GDM1 (cell line): ENCODE measurements around the gene TMEM51.
A peak's percentile ranks its signal among the peaks of the same experiment; 100 is the strongest.

ENCODE experiments used
- DNase-seq: peaks from one replicate; lab custom pipeline; 2025; lab: John Stamatoyannopoulos, UW

The TMEM51 gene

DNA sequence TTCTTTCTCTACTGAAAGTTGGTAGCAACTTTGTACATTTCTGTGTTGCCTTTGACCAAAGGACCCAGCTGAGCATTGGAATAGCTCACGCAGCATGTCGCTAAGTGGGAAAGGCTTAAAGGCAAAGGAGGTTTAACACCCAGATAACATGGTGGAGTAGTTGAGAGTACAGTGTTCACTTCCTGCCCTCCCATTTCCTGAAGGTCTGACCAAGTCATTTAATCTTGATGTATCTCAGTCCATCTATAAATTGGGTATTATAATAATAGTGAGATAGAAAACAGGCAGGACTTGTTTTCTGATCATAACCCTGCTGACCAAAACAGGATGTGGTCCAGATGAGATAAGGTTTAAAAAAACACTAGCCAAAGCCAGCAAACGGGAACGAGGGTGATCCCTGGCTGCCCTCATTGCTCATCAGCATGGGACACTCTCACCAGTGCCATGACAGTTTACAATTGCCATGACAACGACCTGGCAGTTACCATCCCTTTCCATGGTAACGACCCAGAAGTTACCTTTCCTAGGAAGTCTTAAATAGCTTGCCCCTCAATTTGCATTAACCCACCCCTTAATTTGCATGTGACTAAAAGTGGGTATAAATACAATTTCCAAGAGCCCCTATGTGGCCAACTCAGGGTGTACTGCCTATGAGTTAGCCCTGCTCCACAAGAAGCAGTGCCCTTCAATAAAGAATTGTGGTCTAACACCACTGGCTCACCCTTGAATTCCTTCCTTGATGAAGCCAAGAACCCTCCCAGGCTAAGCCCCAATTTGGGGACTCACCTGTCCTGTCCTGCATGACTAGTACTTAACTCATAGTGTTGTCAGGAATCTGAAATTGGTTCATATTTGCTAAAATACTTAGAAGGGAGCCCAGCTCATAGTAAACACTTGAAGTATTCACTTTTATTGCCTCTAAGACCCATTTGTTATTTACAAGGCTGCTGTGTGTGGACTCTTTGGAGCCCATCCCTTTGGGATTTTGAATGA is 65.0 kb downstream of the TMEM51 start:
- no peak for DNase-seq

DNA sequence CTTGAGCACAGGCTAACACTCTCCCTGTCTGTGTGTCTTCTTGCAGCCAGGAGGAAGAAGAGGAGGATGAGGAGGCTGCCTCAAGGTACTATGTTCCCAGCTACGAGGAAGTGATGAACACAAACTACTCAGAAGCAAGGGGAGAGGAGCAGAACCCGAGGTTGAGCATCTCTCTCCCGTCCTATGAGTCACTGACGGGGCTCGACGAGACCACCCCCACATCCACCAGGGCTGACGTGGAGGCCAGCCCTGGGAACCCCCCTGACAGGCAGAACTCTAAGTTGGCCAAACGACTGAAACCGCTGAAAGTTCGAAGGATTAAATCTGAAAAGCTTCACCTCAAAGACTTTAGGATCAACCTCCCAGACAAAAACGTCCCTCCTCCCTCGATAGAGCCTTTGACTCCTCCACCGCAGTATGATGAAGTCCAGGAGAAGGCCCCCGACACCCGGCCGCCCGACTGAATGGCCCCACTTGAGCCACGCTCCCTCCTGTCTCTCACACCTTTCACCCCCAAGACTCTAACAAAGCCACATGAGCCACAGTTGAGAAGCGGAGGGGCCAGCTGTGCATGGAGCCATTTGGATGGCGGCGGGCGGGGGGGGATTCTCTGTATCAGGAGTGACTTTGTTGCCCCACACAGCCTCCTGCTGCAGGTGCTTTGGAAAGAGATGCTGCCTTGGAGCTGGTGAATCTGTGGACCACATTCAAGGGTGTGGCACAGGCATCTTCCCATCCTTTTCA is 65.9 kb downstream of the TMEM51 start:
- no peak for DNase-seq

DNA sequence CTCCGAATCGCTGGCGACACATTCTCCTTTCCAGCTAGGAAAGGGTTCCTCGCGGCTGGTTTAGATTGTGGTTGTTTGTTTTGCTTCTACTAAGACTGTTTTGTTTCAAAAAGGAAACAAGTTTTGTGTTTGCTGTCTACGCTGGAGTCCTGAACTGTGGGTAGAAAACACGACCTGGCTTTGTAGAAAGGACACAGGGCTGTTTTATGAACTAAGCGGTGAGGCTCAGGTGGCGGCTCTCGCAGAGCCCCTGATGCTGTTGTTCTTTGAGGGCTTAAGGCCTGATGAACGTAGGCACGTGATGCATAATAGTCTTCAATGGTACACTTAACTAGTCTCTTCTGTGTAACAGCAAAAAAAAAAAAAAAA is 66.5 kb downstream of the TMEM51 start:
- DNase-seq: no peak

DNA sequence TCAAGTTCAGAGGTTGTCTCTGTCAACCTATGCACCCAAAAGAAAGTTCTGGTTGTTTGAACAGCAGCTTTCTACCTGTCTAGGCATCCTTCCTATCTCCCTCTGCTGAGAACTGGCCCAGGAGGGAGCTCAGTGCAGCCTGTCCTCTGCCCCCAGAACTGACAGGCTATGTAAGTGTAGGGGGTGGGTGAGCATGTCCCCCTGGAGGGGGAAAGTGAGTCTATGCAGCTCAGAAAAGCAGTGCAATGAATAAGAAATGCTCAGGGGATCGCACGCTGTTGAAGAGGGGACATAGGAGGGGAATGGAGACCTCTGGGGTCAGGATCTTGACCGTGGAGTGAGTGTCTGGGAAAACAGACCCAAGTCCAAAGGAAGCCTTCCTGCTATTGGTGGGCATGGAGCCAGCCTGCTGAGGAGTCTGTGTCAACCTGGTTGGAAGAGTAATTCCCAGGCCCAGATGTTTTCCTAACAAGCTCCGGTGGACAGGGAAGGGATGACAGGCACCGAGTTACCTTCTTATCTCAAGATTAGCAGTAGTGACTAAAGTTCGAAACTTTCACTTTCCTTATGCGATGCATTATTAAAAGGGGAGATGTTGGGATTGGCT is 67.4 kb downstream of the TMEM51 start:
- DNase-seq: no peak

DNA sequence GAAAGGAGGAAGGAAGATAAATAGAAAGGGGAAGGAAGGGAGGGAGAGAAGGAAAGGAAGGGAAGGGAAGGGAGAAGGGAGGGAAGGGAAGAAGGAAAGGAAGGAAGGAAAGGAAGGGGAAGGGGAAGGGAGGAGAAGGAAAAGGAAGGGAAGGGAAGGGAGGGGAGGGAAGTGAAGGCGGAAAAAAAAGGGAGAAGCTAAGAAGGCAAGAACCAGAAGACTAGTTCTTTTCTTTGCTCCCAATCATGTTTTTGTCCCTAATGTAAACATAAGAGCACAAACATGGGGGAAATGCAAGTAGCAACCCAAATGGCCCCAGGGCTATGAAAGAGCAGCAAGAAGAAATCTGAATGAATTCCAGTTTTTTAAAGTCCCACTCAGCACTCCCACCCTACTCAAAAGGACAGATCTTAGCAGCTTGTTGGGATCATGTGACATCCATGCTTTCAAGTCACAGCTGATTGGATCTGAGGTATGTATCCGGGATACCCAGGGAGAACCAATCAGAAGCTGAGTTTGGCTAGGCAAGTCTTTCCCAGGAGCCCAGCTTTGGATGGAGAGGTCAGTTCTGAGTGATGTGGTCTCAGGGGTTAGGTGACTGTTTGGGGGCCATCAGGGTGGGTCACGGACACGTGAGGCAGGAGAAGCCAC is 69.2 kb downstream of the TMEM51 start:
- no peak for DNase-seq

DNA sequence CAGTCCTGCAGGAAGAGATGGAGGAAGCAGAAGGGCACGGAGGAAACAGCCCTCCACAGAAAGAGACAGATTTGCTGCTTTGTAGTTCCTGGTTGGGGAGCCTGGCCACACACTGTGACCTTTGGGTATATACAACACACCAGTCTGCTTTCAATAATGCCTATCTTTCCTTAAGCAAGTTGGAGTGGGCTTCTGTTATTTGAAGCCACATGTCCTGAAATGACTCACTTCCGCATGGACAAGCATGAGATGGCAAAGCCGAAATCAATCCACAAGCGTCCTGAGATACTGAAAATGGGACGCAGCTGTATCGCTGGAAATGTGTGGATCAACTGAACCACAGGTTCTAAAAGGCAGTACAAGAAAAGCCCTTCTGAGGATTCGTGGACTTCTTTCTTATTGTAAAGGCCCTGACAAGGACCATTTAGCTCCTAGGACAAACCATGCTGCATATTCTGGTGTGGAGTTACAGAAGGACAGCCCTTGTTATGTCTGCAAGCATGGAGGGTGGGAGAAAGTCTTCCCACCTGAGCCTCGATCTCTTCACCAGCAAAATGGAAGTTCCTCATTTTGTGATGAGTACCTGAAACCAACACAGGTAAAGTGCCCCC is 70.8 kb downstream of the TMEM51 start:
- DNase-seq: peak; percentile 31

DNA sequence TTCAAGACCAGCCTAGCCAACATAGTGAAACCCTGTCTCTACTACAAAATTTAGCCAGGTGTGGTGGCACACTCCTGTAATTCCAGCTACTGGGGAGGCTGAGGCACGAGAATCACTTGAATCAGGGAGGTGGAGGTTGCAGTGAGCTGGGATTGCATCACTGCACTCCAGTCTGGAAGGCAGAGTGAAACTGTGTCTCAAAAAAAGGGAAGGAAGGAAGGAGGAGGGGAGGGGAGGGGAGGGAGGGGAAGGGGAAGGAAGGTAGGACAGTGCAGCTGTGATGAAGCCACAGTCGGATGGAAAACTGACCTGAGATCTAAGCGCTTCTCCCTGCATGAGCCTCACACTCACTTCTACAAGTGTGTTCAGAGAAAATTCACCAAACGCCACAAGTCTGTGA is 71.4 kb downstream of the TMEM51 start:
- no peak for DNase-seq

DNA sequence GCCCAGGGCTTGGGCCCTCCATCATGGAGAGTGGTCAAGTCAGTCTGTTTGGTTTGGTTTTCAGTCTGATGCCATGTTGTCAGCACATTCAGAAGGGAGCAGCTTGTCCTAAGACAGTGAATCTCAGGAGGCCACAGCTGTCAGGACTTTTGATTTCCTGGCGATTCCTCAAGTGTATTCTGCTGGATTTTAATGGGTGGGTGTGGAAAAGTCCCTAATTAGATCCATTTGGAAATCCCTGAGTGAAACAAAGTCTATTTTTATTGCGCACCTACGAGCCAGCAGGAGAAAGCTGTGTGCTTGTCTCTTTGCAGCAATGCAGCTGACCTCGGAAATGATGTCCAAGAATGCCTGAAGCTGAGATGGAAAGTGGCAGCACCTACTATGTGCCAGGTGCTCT is 71.9 kb downstream of the TMEM51 start:
- DNase-seq: no peak

DNA sequence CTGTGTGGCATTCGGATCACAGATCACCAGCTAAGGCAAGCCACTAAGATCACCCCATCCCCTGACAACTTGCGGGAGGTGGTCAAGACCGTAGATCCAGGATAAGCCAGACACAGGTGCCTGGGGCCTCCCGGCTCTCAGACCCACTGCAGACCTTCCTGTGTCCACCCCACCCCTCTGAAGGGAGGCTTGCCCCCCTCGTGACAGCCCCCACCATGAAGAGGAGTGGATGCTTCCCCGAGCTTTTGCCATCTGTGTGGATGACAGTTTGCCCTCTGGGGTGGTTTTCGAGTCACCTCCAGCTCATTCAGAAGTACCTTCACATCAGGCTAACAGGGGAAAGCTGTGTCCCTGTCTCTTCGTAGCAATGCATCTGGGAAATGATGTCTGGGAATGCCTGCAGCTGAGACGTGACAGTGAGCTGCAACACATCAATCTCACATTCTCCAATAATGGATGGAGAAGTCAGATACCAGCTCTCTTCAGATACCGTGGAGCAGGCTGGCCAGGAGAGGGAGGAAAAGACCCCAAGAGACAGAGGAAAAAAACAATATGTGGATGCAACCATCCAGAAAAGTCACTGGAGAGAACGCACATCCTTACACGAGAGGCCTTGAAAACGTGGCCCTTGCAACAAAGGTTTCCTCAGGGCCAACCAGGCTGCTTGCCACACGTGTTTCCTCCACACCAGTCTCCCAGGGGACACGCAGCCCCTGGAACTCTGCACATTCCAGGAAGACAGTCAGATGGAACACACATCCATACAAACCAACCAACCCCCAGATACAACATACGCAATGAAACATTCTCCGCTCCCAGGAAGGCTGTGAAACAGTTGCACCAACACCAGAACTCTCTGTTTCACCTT is 73.1 kb downstream of the TMEM51 start:
- no peak for DNase-seq

DNA sequence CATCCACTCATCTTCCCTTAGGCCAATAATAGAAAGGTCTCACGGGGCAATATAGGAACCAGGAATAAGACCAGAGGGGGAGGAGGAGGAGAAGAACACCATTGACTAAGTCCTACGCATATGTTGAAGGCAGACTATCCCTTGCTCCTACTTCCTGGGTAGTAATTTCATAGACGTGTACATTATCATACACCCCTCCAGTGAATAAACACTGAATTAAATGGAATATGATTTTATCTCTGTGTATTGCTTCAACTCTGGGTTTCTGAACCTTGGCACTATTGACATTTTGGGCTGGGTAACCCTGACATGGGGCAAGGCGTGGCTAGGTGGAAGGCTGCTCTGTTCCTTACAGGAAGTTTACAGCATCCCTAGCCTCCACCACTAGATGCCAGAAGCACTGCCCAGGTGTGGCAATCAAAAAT is 76.2 kb downstream of the TMEM51 start:
- DNase-seq: no peak

DNA sequence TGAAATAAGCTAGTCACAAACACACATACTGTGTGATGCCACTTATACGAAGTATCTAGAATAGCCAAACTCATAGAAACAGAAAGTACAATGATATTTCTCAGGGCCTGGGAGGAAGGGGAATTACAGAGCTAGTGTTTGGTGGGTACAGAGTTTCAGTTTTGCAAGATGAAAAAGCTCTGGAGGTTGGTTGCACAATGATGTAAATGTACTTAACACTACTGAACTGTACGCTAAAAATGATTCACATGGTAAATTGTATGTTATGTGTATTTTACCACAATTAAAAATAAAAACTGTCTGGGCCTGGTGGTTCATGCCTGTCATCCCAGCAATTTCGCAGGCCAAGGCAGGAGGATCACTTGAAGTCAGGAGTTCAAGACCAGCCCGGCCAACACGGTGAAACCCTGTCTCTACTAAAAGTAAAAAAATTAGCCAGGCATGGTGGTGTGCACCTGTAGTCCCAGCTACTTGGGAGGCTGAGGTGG is 78.2 kb downstream of the TMEM51 start:
- DNase-seq: no peak

DNA sequence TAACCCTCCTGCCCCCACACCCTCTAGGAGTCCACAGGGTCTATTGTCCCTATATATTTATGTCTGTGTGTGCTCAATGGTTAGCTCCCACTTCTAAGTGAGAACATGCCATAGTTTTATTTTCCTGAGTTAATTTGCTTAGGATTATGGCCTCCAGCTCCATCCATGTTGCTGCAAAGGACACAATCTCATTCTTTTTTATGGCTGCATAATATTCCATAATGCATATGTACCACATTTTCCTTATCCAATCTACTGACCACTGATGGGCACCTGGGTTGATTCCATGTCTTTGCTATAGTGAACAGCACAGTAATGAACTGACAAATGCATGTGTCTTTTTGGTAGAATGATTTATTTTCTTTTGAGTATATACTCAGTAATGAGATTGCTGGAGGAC is 80.1 kb downstream of the TMEM51 start:
- DNase-seq: no peak

DNA sequence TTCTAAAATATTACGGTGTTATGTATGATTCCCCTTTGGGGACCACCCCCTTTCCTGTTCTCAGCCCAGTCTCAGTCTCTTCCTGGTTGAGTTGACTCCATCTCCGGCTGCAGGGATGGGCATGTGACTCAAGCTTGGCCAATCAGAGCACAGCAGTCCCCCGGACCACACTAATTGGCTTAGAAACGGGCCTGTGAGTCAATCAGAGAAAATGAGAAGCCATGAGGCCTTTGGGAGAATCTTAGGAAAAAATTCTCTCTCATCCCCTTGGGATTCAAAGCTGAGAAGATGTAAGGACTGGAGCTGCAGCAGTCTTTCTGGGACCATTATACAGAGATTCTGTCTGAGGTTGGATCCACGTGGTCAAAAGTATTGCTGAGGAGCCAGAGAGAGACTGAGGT is 82.8 kb downstream of the TMEM51 start:
- DNase-seq: no peak

DNA sequence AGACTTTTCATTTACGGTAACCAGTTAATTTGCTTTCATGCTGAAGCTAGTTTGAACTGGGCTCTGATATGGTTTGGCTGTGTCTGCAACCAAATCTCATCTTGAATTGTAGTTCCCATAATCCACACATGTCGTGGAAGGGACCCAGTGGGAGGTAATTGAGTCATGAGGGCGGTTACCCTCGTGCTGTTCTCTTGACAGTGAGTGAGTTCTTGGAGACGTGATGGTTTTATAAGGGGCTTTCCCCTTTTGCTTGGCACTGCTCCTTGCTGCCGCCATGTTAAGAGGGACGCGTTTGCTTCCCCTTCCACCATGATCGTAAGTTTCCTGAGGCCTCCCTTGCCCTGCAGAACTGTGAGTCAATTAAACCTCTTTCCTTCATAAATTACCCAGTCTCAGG is 83.2 kb downstream of the TMEM51 start:
- DNase-seq: no peak

DNA sequence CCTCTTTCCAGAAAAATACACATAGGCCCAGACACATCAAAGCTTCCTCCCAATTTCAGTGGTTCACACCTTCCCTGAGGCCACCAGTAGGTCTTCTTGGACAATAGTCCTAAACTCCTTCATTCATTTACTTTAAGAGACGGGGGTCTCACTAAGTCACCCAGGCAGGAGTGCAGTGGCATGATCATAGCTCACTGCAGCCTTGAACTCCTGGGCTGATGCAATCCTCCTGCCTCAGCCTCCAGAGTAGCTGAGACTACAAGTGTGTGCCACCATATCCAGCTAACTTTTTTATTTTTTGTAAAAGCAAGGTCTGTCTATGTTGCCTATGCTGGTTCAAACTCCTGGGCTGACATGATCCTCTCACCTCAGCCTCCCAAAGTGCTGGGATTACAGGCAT is 85.2 kb downstream of the TMEM51 start:
- DNase-seq: no peak

DNA sequence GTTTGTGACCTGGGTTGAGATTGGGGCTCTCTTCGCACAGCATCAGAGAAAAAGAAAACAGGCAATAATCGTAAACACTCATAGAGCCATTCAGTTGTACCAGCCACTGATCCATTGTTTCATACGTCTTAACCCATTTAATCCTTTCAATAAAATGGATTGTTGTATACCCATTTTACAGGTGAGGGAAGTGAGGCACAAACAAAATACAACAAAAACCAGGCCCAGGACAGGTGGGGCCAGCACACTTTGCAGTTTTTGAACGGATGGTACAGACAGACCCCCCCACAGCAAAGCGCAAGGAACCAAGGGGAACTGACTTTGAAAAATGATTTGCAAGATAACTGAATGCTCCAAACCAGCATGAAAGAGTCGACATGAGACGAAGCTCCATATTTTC is 89.2 kb downstream of the TMEM51 start:
- no peak for DNase-seq

DNA sequence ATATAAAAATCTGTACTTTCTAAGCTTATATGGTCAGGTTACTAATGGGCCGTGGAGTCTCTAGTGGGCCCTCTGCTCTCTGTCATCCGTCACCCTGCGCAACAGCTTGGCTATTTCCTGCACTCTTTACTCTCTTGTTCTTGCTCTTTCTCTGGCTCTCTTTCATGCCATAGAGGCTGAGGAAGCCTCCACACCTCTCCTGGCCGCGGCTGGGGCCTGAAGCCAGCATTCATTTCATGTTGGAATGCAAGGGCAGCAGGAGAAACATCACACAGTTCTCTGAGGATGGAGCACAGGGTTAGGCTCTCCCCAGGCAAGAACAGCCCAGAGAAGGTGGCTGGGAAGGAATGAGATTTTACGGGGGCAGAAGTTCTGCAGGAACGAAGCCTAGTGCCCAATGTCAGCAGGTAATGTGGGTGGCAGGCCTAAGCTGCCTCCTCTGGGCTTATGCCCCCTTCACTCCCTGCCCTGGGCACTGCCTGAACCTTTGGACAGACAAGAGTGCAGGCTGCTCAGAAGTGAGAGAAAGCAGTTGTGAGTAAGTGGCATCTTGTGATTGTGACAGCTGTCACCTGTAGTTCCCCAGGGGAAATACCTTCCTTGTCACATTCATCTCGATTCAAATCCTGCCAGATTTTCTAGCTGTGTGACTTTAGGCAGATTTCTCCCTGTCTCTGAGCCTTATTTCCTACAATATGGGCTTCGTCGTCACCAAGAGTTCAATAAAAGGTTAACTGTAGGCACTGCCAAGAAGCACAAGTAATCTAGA is 89.9 kb downstream of the TMEM51 start:
- DNase-seq: no peak

DNA sequence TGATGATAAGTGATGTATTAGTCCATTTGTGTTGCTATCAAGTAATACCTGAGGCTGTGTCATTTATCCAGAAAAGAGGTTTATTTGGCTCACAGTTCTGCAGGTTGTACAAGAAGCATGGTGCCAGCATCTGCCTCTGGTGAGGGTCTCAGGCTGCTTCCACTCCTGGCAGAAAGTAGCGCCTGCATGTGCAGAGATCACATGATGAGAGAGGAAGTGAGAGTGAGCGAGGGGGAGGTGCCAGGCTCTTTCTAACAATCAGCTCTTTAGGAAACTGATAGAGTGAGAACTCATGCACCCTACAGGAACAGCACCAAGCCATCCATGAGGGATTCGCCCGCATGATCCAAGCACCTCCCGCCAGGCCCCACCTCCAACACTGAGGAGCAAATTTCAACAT is 91.3 kb downstream of the TMEM51 start:
- no peak for DNase-seq

DNA sequence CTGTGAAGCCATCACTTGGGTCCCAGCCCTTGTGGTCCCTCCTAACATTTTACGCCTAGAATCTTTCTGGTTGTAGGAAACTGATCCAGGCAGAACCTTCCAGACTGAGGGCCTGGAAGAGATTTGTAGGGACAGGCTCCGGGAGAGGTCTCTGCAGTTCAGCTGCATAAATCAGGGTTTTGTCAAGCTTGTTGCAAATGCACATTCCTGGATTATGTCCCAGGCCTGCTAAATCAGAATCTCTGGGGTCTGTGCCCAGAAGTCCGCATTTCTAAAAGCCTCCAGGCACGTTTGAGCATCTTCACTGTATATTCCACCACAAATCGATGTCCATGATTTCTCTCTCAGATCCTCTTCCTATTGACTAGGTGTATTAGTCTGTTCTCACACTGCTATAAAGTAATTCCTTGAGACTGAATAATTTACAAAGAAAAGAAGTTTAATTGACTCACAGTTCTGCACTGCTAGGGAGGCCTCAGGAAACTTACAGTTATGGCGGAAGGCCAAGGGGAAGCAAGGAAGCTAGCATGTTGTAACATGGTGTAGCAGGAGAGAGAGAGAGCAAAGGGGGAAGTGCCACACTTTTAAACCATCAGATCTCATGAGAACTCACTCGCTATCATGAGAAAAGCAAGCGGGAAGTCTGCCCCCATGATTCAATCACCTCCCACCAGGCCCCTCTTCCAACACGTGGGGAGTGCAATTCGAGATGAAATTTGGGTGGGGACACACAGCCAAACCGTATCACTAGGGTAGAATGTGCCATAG is 92.2 kb downstream of the TMEM51 start:
- DNase-seq: peak; percentile 51
